H1 (cell line): ENCODE data around the gene DDX51. TPM values are rescaled to one million over a fixed set of nuclear protein-coding genes. Genes with fewer than 3 reads are reported as not detected.

Experiments used
- CTCF ChIA-PET: fragments of 300-600 bp; sonication (Branson Sonifier 250); formaldehyde crosslinking; loops from one replicate; lab custom pipeline; 2021; ENCODE audit not compliant: partially characterized antibody; lab: Charles Lee
- POLR2A ChIA-PET: fragments of 300-600 bp; sonication (Branson Sonifier 250); formaldehyde crosslinking; loops from one replicate; lab custom pipeline; 2021; ENCODE audit warnings: inconsistent platforms; ENCODE audit not compliant: partially characterized antibody; lab: Charles Lee
- DNase-seq, 2 experiments: peaks; one replicate each; pipeline versions ENCODE4 v3.0.0 to v3.0.0-alpha.2; 2010 to 2022; ENCODE audit warnings: low spot score in 2 of 2, low read depth in 1 of 2, mixed read lengths in 1 of 2
- FAIRE-seq: peaks from 2 replicates; lab custom pipeline; 2011; peaks lifted over from hg19 to GRCh38; lab: Jason Lieb, UNC
- H2AFZ ChIP-seq: 2 replicates; pipeline ENCODE4 v1.8.1; 2012; ENCODE audit warnings: low read length, inconsistent platforms
- H2AK5ac ChIP-seq: 2 replicates; pipeline ENCODE4 v1.6.1; 2013; ENCODE audit warnings: low read depth, low read length
- H2BK120ac ChIP-seq: replicated peaks from 2 replicates; pipeline ENCODE3; 2013; ENCODE audit warnings: low read depth, low read length, inconsistent platforms
- H2BK12ac ChIP-seq: 2 replicates; pipeline ENCODE4 v1.6.1; 2013; ENCODE audit warnings: low read depth, low read length
- H2BK15ac ChIP-seq: 2 replicates; pipeline ENCODE4 v1.6.1; 2013; ENCODE audit warnings: low read length
- H2BK20ac ChIP-seq: 2 replicates; pipeline ENCODE4 v1.6.1; 2013; ENCODE audit warnings: low read length
- H2BK5ac ChIP-seq: 2 replicates; pipeline ENCODE4 v1.6.1; 2013; ENCODE audit warnings: low read depth, low read length
- H3K14ac ChIP-seq: 2 replicates; pipeline ENCODE4 v1.6.1; 2013; ENCODE audit warnings: inconsistent platforms; ENCODE audit not compliant: insufficient read length
- H3K18ac ChIP-seq: 2 replicates; pipeline ENCODE4 v1.6.1; 2013; ENCODE audit warnings: low read length; ENCODE audit errors: extremely low read depth
- H3K23ac ChIP-seq: 2 replicates; pipeline ENCODE4 v1.6.1; 2013; ENCODE audit warnings: inconsistent platforms; ENCODE audit not compliant: insufficient read length
- H3K23me2 ChIP-seq: 2 replicates; pipeline ENCODE4 v1.6.1; 2013; ENCODE audit warnings: low read depth, low read length
- H3K27ac ChIP-seq: 2 replicates; pipeline ENCODE4 v1.6.1; 2011; ENCODE audit warnings: low read depth, low read length, inconsistent platforms
- H3K27me3 ChIP-seq, 4 experiments: replicated peaks in 1 of 4; 1 replicate in 1 of 4; 2 replicates in 3 of 4; pipeline versions ENCODE4 v1.6.1 to v1.8.1; 2011 to 2013; ENCODE audit warnings: low read length in 3 of 4, mild to moderate bottlenecking in 3 of 4, inconsistent platforms in 2 of 4, mixed read lengths in 2 of 4, moderate library complexity in 1 of 4; ENCODE audit not compliant: control insufficient read depth in 3 of 4, insufficient read depth in 3 of 4; ENCODE audit errors: extremely low read depth in 1 of 4
- H3K36me3 ChIP-seq, 4 experiments: 2 replicates each; pipeline versions ENCODE4 v1.6.1 to v1.8.1; 2011 to 2013; ENCODE audit warnings: mild to moderate bottlenecking in 4 of 4, low read length in 3 of 4, moderate library complexity in 2 of 4, control low read depth in 1 of 4, inconsistent platforms in 1 of 4; ENCODE audit not compliant: insufficient read depth in 4 of 4, control insufficient read depth in 2 of 4
- H3K4ac ChIP-seq: replicated peaks from 2 replicates; pipeline ENCODE3; 2013; ENCODE audit warnings: low read length, low read depth, mixed read lengths, inconsistent platforms; ENCODE audit not compliant: insufficient read length
- H3K4me1 ChIP-seq, 4 experiments: replicated peaks in 1 of 4; 1 replicate in 1 of 4; 2 replicates in 3 of 4; pipeline versions ENCODE4 v1.6.1 to v1.8.1; 2011 to 2013; ENCODE audit warnings: low read length in 3 of 4, inconsistent platforms in 2 of 4, mixed read lengths in 1 of 4; ENCODE audit not compliant: insufficient read depth in 4 of 4, control insufficient read depth in 3 of 4
- H3K4me2 ChIP-seq, 2 experiments: 2 replicates each; pipeline versions ENCODE4 v1.6.1 to v1.8.1; 2011 to 2013; ENCODE audit warnings: low read depth in 2 of 2, low read length in 2 of 2, control low read depth in 1 of 2, inconsistent platforms in 1 of 2, mild to moderate bottlenecking in 1 of 2; ENCODE audit not compliant: insufficient read depth in 1 of 2
- H3K4me3 ChIP-seq, 4 experiments: fragments of 200-600, 300-600 bp in 1 of 4; sonication (generic), shearing (Covaris generic), sonication (Bioruptor Twin) in 1 of 4; 2 replicates each; pipeline versions ENCODE4 v1.5.1 to v1.8.1; 2011 to 2016; ENCODE audit warnings: low read length in 4 of 4, low read depth in 3 of 4, control low read depth in 2 of 4, inconsistent platforms in 2 of 4, mild to moderate bottlenecking in 2 of 4, mixed read lengths in 1 of 4, moderate library complexity in 1 of 4; ENCODE audit not compliant: insufficient read depth in 2 of 4; ENCODE audit errors: extremely low read depth in 1 of 4
- H3K56ac ChIP-seq: replicated peaks from 2 replicates; pipeline ENCODE3; 2013; ENCODE audit warnings: low read depth, mild to moderate bottlenecking, mixed read lengths, low read length, inconsistent platforms; ENCODE audit not compliant: insufficient read length
- H3K79me1 ChIP-seq: 2 replicates; pipeline ENCODE4 v1.6.1; 2013; ENCODE audit warnings: low read depth, low read length, control low read depth
- H3K79me2 ChIP-seq, 2 experiments: 2 replicates each; pipeline versions ENCODE4 v1.6.1 to v1.8.1; 2012 to 2013; ENCODE audit warnings: low read length in 2 of 2, mild to moderate bottlenecking in 2 of 2, inconsistent platforms in 1 of 2; ENCODE audit not compliant: insufficient read depth in 2 of 2, control insufficient read depth in 1 of 2
- H3K9ac ChIP-seq, 4 experiments: replicated peaks in 1 of 4; 1 replicate in 1 of 4; 2 replicates in 3 of 4; pipeline versions ENCODE4 v1.6.1 to v1.8.1; 2011 to 2013; ENCODE audit warnings: low read depth in 3 of 4, low read length in 3 of 4, control low read depth in 2 of 4, mild to moderate bottlenecking in 2 of 4, moderate library complexity in 2 of 4, inconsistent platforms in 1 of 4; ENCODE audit errors: extremely low read depth in 1 of 4
- H3K9me3 ChIP-seq, 2 experiments: 2 replicates each; pipeline versions ENCODE4 v1.6.1 to v1.8.1; 2012 to 2013; ENCODE audit warnings: mild to moderate bottlenecking in 2 of 2, moderate library complexity in 2 of 2, control low read depth in 1 of 2, inconsistent platforms in 1 of 2, low read depth in 1 of 2, low read length in 1 of 2, mixed read lengths in 1 of 2; ENCODE audit not compliant: insufficient read depth in 2 of 2
- H4K20me1 ChIP-seq, 2 experiments: replicated peaks in 1 of 2; 2 replicates each; pipeline versions ENCODE3 to v1.8.1; 2011 to 2013; ENCODE audit warnings: inconsistent platforms in 2 of 2, low read length in 2 of 2, mild to moderate bottlenecking in 1 of 2; ENCODE audit not compliant: insufficient read depth in 2 of 2, control insufficient read depth in 1 of 2
- H4K5ac ChIP-seq: 2 replicates; pipeline ENCODE4 v1.6.1; 2013; ENCODE audit warnings: low read length, low read depth, mixed read lengths, inconsistent platforms; ENCODE audit not compliant: insufficient read length
- H4K8ac ChIP-seq: 2 replicates; pipeline ENCODE4 v1.8.0; 2013; ENCODE audit warnings: mild to moderate bottlenecking, moderate library complexity, low read length, inconsistent platforms; ENCODE audit not compliant: insufficient read depth; ENCODE audit errors: extremely low read depth
- H4K91ac ChIP-seq: replicated peaks from 2 replicates; pipeline ENCODE3; 2013; ENCODE audit warnings: low read length, mixed read lengths, inconsistent platforms; ENCODE audit not compliant: insufficient read length
- CTBP2 ChIP-seq: IDR thresholded peaks from 2 replicates; pipeline ENCODE4 v1.7.0; 2011; ENCODE audit warnings: borderline replicate concordance, mild to moderate bottlenecking, moderate library complexity, mixed read lengths, low read length; ENCODE audit not compliant: insufficient read depth, insufficient read length
- KDM1A ChIP-seq: fragments of 200-600, 300-600 bp; sonication (generic); IDR thresholded peaks from 2 replicates; pipeline ENCODE4 v1.7.1; 2016; ENCODE audit warnings: mild to moderate bottlenecking, low read length, borderline replicate concordance
- POU5F1 ChIP-seq: IDR thresholded peaks from 2 replicates; pipeline ENCODE4 v1.6.1; 2011; ENCODE audit warnings: low read depth, mild to moderate bottlenecking, low read length, moderate library complexity
- RAD21 ChIP-seq, 2 experiments: IDR thresholded peaks in 1 of 2; conservative IDR thresholded peaks in 1 of 2; 2 replicates each; pipeline ENCODE4 v1.6.1; 2011; ENCODE audit warnings: low read depth in 2 of 2, low read length in 2 of 2, improper control_type of control experiment in 1 of 2, inconsistent platforms in 1 of 2, mild to moderate bottlenecking in 1 of 2, moderate library complexity in 1 of 2
- RFX5 ChIP-seq: IDR thresholded peaks from 2 replicates; pipeline ENCODE4 v1.6.1; 2011; ENCODE audit warnings: low read depth, low read length, improper control_type of control experiment, borderline replicate concordance
- TAF7 ChIP-seq: optimal IDR thresholded peaks from 2 replicates; pipeline ENCODE3; 2011; ENCODE audit warnings: low read depth, mild to moderate bottlenecking, inconsistent platforms, low read length, moderate library complexity, borderline replicate concordance
- WGBS, 2 experiments: shearing (Covaris generic) in 1 of 2; methylation state at CpG; one replicate each; pipeline versions ENCODE4 v1.1.6 to v1.1.7; 2013 to 2015; ENCODE audit warnings: low lambda C conversion rate in 2 of 2, mixed read lengths in 2 of 2, inconsistent platforms in 1 of 2, low coverage in 1 of 2, missing lambda C conversion rate in 1 of 2; ENCODE audit not compliant: insufficient replicate concordance in 2 of 2, insufficient coverage in 1 of 2, insufficient read length in 1 of 2; ENCODE audit errors: extremely low coverage in 1 of 2, missing lambda C conversion rate in 1 of 2; 5-methylcytosine and 5-hydroxymethylcytosine counted together
- polyA plus RNA-seq, 7 experiments: library from polyadenylated mRNA; depleted of rRNA in 3 of 7; stranded (reverse) in 5 of 7; unstranded in 2 of 7; fragments of >200 nt in 5 of 7; fragments of 200-250 nt in 2 of 7; gene quantifications; 1 replicate in 5 of 7; 2 replicates in 1 of 7; 4 replicates in 1 of 7; pipeline versions ENCODE4 v1.2.1 to v1.2.3, GENCODE V29; 2011 to 2013; ENCODE audit warnings: missing spikeins in 2 of 7, mixed read lengths in 2 of 7
- total RNA-seq: library from RNA; stranded (reverse); fragmentation: NEBNext Ultra II Directional; extraction: Animal tissue kit (Norgen Biotek cat#: 25700); gene quantifications from 2 replicates; pipeline ENCODE4 v1.2.1, GENCODE V29; 2021

Gene DDX51
- total and polyA plus RNA-seq, 2 of the 8 experiments (the other 6 are each of a cell fraction or from before 2014, with no cell fraction given), result 11.2 to 24.4 TPM

DNA sequence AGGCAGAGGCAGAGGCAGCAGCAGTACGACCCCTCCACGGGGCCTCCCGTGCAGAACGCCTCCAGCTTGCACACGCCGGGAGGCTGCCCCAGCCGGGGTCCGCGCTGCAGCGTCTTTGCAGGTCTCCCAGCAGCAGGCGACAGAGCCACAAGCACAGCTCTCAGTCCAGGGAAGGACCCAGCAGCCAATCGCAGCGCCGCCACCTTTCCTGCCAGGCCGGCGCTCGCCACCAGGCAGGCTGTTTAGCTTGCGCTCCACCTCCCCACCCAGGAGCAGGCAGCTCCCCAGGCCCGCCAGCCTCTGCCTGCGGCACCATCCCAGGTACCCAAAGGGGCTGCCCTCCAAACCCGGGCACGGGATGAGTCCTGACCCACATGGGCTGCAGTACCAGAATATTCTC, 25.2 kb downstream of the DDX51 start:
- peaks cover under 1% of the 10 kb centered on the region; the same call in 1 of the 2 replicates for H3K23me2 ChIP-seq
- H2AK5ac ChIP-seq, result no peak overlapping the region
- no peak overlapping the region for H2AFZ ChIP-seq
- H3K4ac ChIP-seq, result no peak overlapping the region
- H3K14ac ChIP-seq, result no peak overlapping the region
- no peak overlapping the region for H2BK15ac ChIP-seq
- H3K9me3 ChIP-seq, result no peaks in the 10 kb centered on the region; a peak in 1 of 4 replicates
- 95% methylated on average over 18 of the region's 22 CpGs; no CpG with 5 or more reads in 1 of the 2 experiments for WGBS, 2 experiments
- H3K23ac ChIP-seq, result no peak overlapping the region
- no peaks in the 10 kb centered on the region; a peak in 2 of 7 replicates for H3K4me1 ChIP-seq
- H3K4me3 ChIP-seq, result no peak overlapping the region
- H3K9ac ChIP-seq, result no peak overlapping the region
- no peak overlapping the region for H2BK120ac ChIP-seq
- no peaks in the 10 kb centered on the region for H3K79me1 ChIP-seq
- no peak for FAIRE-seq
- H4K5ac ChIP-seq, result no peak overlapping the region
- H4K91ac ChIP-seq, result no peak overlapping the region
- no peaks in the 10 kb centered on the region for H3K27me3 ChIP-seq
- DNase-seq, result no peak
- ChIA-PET POLR2A (interaction anchor here (0.6 kb wide), 1 partner anchor 19 kb away, joined by 3 read pairs; no protein-coding TSS in a partner anchor), CTCF (interaction anchor here (1.3 kb wide), 1 partner anchor 32 kb away, joined by 5 read pairs; no protein-coding TSS in a partner anchor)
- H2BK12ac ChIP-seq, result no peak overlapping the region
- no peak overlapping the region for H4K8ac ChIP-seq
- H3K56ac ChIP-seq, result no peak overlapping the region
- no peak overlapping the region for H3K27ac ChIP-seq
- H2BK20ac ChIP-seq, result no peak overlapping the region
- H3K18ac ChIP-seq, result no peak overlapping the region
- H3K36me3 ChIP-seq, result peaks cover 4 to 19% (median 15%) of the 10 kb centered on the region in 4 experiments; a peak in 6 of 8 replicates
- H3K4me2 ChIP-seq, result no peak overlapping the region
- H2BK5ac ChIP-seq, result no peak overlapping the region
- peaks cover 0 to 3% of the 10 kb centered on the region in 2 experiments for H4K20me1 ChIP-seq
- H3K79me2 ChIP-seq, result no peaks in the 10 kb centered on the region
- TF ChIP-seq RFX5 (no peak), KDM1A (no peak), CTBP2 (no peak), TAF7 (no peak), POU5F1 (no peak), RAD21 (IDR thresholded peaks at IDR 0.05 in 1 of 2, conservative IDR thresholded peaks at IDR 0.05 in 1 of 2; ENCODE audit: low read depth in 2 of 2, low read length in 2 of 2) (no peak)
